ENCODE results near the gene SEPTIN2.

The SEPTIN2 gene

DNA sequence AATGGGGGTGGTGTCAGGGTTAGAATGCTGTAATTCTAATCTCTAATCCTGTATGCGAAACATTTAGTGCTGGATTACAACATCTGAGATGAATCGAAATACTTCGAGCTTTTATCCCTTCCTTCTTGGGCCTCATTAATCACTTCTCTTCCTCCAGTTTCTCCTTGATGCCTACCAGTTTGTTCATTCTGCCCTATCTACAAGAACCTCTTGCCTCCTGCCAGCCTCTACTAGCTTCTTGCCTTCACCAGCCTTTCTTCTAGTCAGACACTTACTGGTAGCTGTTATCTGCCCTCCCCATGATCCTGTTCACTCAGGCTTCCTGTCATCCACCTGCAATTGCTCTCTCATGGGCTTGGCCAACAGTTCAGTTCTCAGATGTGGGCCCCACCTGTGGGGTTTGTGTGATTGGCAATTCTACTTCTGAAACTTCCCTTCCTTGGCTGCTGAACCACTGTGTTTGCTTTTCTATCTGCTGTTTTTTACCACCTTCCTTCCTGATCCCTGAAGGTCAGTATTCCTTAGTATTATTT is 25.0 kb downstream of the SEPTIN2 start:
- H3K4me3 ChIP-seq (ENCODE audit: low read depth, low read length): no peak overlapping the region
- TF ChIP-seq CTCF (IDR thresholded peaks at IDR 0.05; ENCODE audit: low read depth, low read length): no peak

GRCh38 chr2:241344925-241345651 is 29.4 kb downstream of the SEPTIN2 start:
- H3K4me3 ChIP-seq (ENCODE audit: low read depth, low read length): no peak overlapping the region
- TF ChIP-seq CTCF (IDR thresholded peaks at IDR 0.05; ENCODE audit: low read depth, low read length): no peak

DNA sequence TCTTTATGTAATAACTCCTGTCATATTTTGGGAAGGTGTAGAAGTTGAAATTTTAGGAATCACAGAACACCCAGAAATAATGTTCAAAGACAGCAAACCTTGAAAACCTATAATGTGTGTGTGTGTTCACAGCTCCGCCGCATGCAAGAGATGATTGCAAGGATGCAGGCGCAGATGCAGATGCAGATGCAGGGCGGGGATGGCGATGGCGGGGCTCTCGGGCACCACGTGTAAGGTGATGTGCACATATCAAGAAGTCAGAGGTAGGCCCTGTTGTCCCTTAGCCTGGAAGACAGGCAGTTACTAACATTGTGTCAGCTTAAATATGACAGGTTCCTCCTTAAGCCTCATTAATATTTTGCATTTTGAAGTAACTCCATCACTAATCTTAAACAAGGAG is 34.2 kb downstream of the SEPTIN2 start:
- no peak for TF ChIP-seq CTCF (IDR thresholded peaks at IDR 0.05; ENCODE audit: low read depth, low read length)
- no peak overlapping the region for H3K4me3 ChIP-seq (ENCODE audit: low read depth, low read length)

GRCh38 chr2:241350530-241350877 is 34.8 kb downstream of the SEPTIN2 start:
- TF ChIP-seq CTCF (IDR thresholded peaks at IDR 0.05; ENCODE audit: low read depth, low read length): no peak
- no peak overlapping the region for H3K4me3 ChIP-seq (ENCODE audit: low read depth, low read length)

DNA sequence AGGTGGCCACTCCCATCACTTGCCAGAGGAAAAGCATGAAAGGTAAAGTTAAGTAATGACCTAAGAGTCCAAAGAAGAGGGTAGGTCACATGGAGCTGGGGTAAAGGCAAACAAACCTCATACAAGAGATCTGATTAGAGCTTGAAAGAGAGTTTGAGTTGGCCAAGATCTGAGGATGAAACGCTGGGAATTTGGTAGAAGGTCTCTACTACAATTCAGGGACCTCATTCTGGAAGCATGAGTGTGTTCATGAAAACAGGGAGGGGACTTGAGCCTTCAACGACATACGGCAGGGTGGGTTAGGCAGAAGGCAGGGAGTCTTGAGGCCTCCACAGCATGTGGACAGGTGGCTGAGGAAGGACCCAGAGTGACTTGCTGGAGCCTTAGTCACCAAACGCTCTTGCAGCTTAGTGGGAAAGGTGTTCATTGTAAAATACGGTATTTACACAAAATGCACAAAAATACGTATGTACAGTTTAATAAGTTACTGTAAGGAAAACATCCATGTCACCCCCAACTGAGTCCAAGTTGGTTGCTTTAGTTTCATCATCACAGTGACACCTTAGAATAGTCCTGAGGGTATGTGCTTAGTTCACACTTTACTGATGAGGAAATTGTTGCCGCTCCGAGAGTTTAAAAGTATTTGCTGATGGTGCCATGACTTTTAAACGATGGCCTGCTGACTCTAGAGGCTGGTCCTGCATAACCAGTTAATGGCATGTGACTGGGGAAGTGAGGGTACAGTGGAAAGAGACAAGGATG is 35.3 kb downstream of the SEPTIN2 start:
- TF ChIP-seq CTCF (IDR thresholded peaks at IDR 0.05; ENCODE audit: low read depth, low read length): no peak
- no peak overlapping the region for H3K4me3 ChIP-seq (ENCODE audit: low read depth, low read length)

DNA sequence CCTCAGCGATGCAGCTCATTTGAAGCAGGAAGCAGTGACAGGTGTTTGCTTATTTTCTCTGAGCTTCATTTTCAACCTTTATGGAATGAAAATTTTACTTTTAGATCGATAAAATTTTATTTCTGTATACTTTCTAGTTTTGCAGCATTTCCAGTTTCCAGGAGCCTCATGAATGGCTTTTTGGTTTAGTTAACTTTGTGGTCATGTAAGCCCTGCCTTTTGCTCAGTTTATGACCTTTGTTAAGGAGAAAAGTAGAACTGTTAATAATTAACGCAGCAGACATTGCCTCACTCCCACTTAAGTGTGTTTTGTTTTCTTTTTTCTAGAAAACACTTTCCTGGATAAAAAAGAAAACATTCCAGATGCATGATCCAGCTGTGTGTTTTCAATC is 35.9 kb downstream of the SEPTIN2 start:
- no peak overlapping the region for H3K4me3 ChIP-seq (ENCODE audit: low read depth, low read length)
- no peak for TF ChIP-seq CTCF (IDR thresholded peaks at IDR 0.05; ENCODE audit: low read depth, low read length)

DNA sequence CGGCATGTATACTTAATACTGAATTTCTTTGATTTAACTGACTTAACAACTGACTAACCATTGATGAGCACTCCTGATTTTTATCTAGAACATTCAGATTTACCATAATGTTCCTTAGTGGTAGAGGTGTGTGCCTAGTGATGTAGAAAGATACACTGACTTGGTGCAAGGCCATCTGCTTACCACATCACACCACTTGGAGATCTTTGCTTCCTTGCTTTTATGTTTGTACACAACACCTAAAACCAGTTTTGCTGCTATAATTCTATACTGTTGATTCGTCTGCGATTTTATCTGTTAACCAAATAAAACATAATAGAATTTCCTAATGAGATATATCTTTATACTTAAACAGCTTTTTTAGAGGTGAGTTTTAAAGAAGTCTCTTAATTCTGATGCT is 36.5 kb downstream of the SEPTIN2 start:
- no peak for TF ChIP-seq CTCF (IDR thresholded peaks at IDR 0.05; ENCODE audit: low read depth, low read length)
- H3K4me3 ChIP-seq (ENCODE audit: low read depth, low read length): no peak overlapping the region

Data from WI38 (cell line).